HG03442 (cell line): ENCODE data around the gene TOX2.
A peak's percentile ranks its signal among the peaks of the same experiment; 100 is the strongest.

Source experiments
- ATAC-seq: cut with Tn5 transposase; IDR thresholded peaks from one replicate; pipeline ENCODE4 v1.9.1; 2021; ENCODE audit warnings: mild to moderate bottlenecking, moderate library complexity; ENCODE audit not compliant: unreplicated experiment

Gene TOX2

GRCh38 chr20:43994486-43995100, 79.9 kb downstream of the TOX2 start:
- no peak for ATAC-seq

GRCh38 chr20:43995645-43996044, 81.0 kb downstream of the TOX2 start:
- ATAC-seq = no peak

GRCh38 chr20:43996240-43996930, 81.7 kb downstream of the TOX2 start:
- ATAC-seq = no peak

GRCh38 chr20:43999848-44000247, 85.2 kb downstream of the TOX2 start:
- ATAC-seq = no peak

GRCh38 chr20:44001667-44002596, 87.3 kb downstream of the TOX2 start:
- peak; percentile 77 for ATAC-seq

- no peak for ATAC-seq
Observed at GRCh38 chr20:44002861-44003260, 88.2 kb downstream of the TOX2 start.

- ATAC-seq = no peak
Observed at GRCh38 chr20:44003609-44004008, 89.0 kb downstream of the TOX2 start.

- no peak for ATAC-seq
Observed at GRCh38 chr20:44004306-44004915, 89.8 kb downstream of the TOX2 start.

GRCh38 chr20:44005661-44006060, 91.0 kb downstream of the TOX2 start:
- no peak for ATAC-seq

- no peak for ATAC-seq
Observed at GRCh38 chr20:44006126-44006525, 91.5 kb downstream of the TOX2 start.

- ATAC-seq = no peak
Observed at GRCh38 chr20:44006578-44006977, 91.9 kb downstream of the TOX2 start.

- no peak for ATAC-seq
Observed at GRCh38 chr20:44008806-44009678, 94.4 kb downstream of the TOX2 start.

GRCh38 chr20:44009679-44009992, 95.0 kb downstream of the TOX2 start:
- no peak for ATAC-seq

GRCh38 chr20:44010162-44010704, 95.6 kb downstream of the TOX2 start:
- no peak for ATAC-seq

GRCh38 chr20:44011251-44011940, 96.7 kb downstream of the TOX2 start:
- no peak for ATAC-seq

- ATAC-seq = no peak
Observed at GRCh38 chr20:44012466-44013226, 98.0 kb downstream of the TOX2 start.

GRCh38 chr20:44014807-44015732, 100.4 kb downstream of the TOX2 start:
- ATAC-seq = no peak

GRCh38 chr20:44015733-44016103, 101.1 kb downstream of the TOX2 start:
- no peak for ATAC-seq
